Measurements from ENCODE around the gene CPTP. TPM values are rescaled to one million over a fixed set of nuclear protein-coding genes. Genes with fewer than 3 reads are reported as not detected.

CPTP gene
- total and polyA plus RNA-seq, 2 donors (not counting 1 experiment from before 2014, with no cell fraction given): 17.1 to 18.8 TPM

DNA sequence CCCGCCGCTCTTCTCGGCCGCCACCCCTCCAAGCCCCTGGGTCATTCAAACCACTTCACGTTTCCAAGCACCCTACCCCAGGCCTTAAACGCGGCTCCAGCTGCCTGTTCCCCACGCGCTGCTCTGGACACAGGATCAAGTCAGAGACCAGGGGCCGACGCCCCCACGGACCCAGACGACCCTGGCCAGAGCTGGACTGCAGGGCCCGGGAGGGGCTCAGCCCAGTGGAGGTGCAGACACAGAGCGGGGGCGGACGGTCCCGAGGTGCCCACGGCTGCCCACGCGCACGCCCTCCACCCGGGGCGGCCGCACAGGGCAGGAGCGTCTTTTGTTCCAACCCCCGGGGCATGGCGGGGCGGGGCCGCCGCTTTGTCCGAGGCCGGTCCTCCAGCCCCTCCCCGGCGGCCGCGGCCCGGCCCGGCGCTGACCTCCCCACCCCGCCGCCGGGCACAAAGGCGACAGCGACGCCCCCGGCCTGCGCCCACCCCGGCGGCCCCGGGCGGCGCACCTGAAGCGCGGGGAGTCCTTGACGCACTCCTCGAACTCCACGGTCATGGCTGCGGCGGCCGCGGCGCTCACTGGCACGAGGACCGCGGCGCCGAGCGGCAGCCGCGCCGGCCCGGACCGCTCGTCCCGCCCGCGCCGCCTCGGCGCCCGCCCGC, 17.2 kb upstream of the CPTP start:
- Histone ChIP-seq H3K79me2 (ENCODE audit: control insufficient read depth, insufficient read depth, low read length) (peaks cover 39% of the 10 kb centered on the region), H4K20me1 (ENCODE audit: control insufficient read depth, insufficient read depth, low read length, poor library complexity, severe bottlenecking) (peaks cover 36% of the 10 kb centered on the region), H3K27ac (ENCODE audit: low read length in 2 of 2) (peak overlapping the region in 1 of 2 donors; percentile 41), H3K4me1 (ENCODE audit: control insufficient read depth in 2 of 2, insufficient read depth in 2 of 2, low read length in 2 of 2) (peaks cover 34 to 47% of the 10 kb centered on the region in 2 donors), H3K9me3 (ENCODE audit: control extremely low read depth in 1 of 3, control insufficient read depth in 2 of 3, insufficient read depth in 1 of 3, low read length in 2 of 3) (no peaks in the 10 kb centered on the region), H3K4me3 (ENCODE audit: control extremely low read depth in 1 of 5, extremely low read depth in 1 of 5, insufficient read depth in 1 of 5, low read depth in 2 of 5, low read length in 4 of 5) (peak overlapping the region; percentile 31 to 73 (median 66)), H3K4me2 (replicated peaks; ENCODE audit: low read depth, low read length, poor library complexity, severe bottlenecking) (peak overlapping the region; percentile 99), H3K36me3 (replicated peaks in 1 of 2; ENCODE audit: control extremely low read depth in 1 of 2, control insufficient read depth in 1 of 2, extremely low read depth in 1 of 2, insufficient read depth in 2 of 2, low read length in 1 of 2) (peaks cover 0 to 12% of the 10 kb centered on the region in 2 experiments), H2AFZ (ENCODE audit: insufficient read depth, low read depth, low read length, poor library complexity, severe bottlenecking) (peak overlapping the region; percentile 69), H3K27me3 (replicated peaks in 1 of 4; ENCODE audit: control extremely low read depth in 1 of 4, control insufficient read depth in 3 of 4, insufficient read depth in 4 of 4, low read length in 3 of 4) (no peaks in the 10 kb centered on the region), H3K9ac (ENCODE audit: low read length) (peak overlapping the region; percentile 76)
- ChIA-PET CTCF (no interaction called here), POLR2A (interaction anchor here (0.5 to 0.6 kb wide), 2 partner anchors 260 to 266 kb away, joined by 4 to 5 read pairs; no protein-coding TSS in a partner anchor)
- Mint-ChIP-seq H3K9me3 (ENCODE audit: insufficient read depth) (no peaks in the 10 kb centered on the region), H3K4me3 (peak overlapping the region; percentile 88), H3K4me1 (peaks cover 35% of the 10 kb centered on the region), H3K27ac (peak overlapping the region; percentile 92), H3K27me3 (no peaks in the 10 kb centered on the region)
- TF ChIP-seq, protein P1, sequence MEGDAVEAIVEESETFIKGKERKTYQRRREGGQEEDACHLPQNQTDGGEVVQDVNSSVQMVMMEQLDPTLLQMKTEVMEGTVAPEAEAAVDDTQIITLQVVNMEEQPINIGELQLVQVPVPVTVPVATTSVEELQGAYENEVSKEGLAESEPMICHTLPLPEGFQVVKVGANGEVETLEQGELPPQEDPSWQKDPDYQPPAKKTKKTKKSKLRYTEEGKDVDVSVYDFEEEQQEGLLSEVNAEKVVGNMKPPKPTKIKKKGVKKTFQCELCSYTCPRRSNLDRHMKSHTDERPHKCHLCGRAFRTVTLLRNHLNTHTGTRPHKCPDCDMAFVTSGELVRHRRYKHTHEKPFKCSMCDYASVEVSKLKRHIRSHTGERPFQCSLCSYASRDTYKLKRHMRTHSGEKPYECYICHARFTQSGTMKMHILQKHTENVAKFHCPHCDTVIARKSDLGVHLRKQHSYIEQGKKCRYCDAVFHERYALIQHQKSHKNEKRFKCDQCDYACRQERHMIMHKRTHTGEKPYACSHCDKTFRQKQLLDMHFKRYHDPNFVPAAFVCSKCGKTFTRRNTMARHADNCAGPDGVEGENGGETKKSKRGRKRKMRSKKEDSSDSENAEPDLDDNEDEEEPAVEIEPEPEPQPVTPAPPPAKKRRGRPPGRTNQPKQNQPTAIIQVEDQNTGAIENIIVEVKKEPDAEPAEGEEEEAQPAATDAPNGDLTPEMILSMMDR (IDR thresholded peaks at IDR 0.05): no peak
- no peak for TF ChIP-seq EZH2 (IDR thresholded peaks at IDR 0.05; ENCODE audit: borderline replicate concordance, insufficient read depth, low read depth, low read length, poor library complexity, severe bottlenecking)
- ATAC-seq (ENCODE audit: low read depth): peak; percentile 0
- intact Hi-C loops (cut with micrococcal nuclease): loop anchor here (5.0 kb wide), 3 partner anchors 75 to 295 kb away; partner anchors contain the start of genes B3GALT6, ISG15 and SDF4
- DNase-seq: peak; percentile 40
- under 1% methylated on average over 83 of the region's 83 CpGs for WGBS (ENCODE audit: insufficient coverage)
